HepG2 (cell line): ENCODE results near the gene ALX3. TPM values are rescaled to one million over a fixed set of nuclear protein-coding genes. Genes with fewer than 3 reads are reported as not detected.

Experiments used
- DNMT1 ChIP-seq: sonication (generic); formaldehyde crosslinking; IDR thresholded peaks from 2 replicates; pipeline ENCODE4 v1.5.1; 2020; ENCODE audit warnings: mild to moderate bottlenecking, missing genetic modification reagents
- DPF2 ChIP-seq: sonication (generic); formaldehyde crosslinking; IDR thresholded peaks from 2 replicates; pipeline ENCODE4 v1.4.0; 2020; ENCODE audit warnings: mild to moderate bottlenecking, low read depth, missing genetic modification reagents, borderline replicate concordance
- GABPB1 ChIP-seq: IDR thresholded peaks from 2 replicates; pipeline ENCODE4 v1.6.1; 2016; ENCODE audit warnings: mild to moderate bottlenecking, missing genetic modification reagents, moderate library complexity, missing compliant biosample characterization
- KDM1A ChIP-seq: IDR thresholded peaks from 2 replicates; pipeline ENCODE4 v1.6.1; 2016; ENCODE audit warnings: missing compliant biosample characterization
- KDM3A ChIP-seq: IDR thresholded peaks from 2 replicates; pipeline ENCODE4 v1.6.1; 2018; ENCODE audit warnings: low read depth, missing compliant biosample characterization
- MBNL3 ChIP-seq: fragments of 250-450 bp; sonication (Bioruptor Pico); conservative IDR thresholded peaks from 2 replicates; pipeline ENCODE4 v1.8.0; 2022; ENCODE audit warnings: mild to moderate bottlenecking, inconsistent platforms
- MEIS1 ChIP-seq: sonication (generic); formaldehyde crosslinking; IDR thresholded peaks from 2 replicates; pipeline ENCODE4 v1.9.0; 2021; ENCODE audit warnings: mild to moderate bottlenecking, missing genetic modification reagents, moderate library complexity, borderline replicate concordance
- PHF20 ChIP-seq: sonication (generic); formaldehyde crosslinking; IDR thresholded peaks from 2 replicates; pipeline ENCODE4 v1.5.0; 2020; ENCODE audit warnings: mild to moderate bottlenecking, missing genetic modification reagents
- PRPF4 ChIP-seq: fragments of 200-400 bp; formaldehyde crosslinking; IDR thresholded peaks from 2 replicates; pipeline ENCODE4 v1.6.1; 2016; ENCODE audit warnings: low read length, low read depth; ENCODE audit not compliant: poor library complexity, severe bottlenecking
- RNF2 ChIP-seq: fragments of 450-650 bp; conservative IDR thresholded peaks from 2 replicates; pipeline ENCODE4 v1.6.1; 2016; ENCODE audit warnings: low read depth
- SNAI1 ChIP-seq: sonication (generic); formaldehyde crosslinking; IDR thresholded peaks from 2 replicates; pipeline ENCODE4 v1.5.0; 2020; ENCODE audit warnings: mild to moderate bottlenecking, missing genetic modification reagents, borderline replicate concordance
- TOPORS ChIP-seq: sonication (generic); formaldehyde crosslinking; IDR thresholded peaks from 2 replicates; pipeline ENCODE4 v1.8.0; 2023; ENCODE audit warnings: mild to moderate bottlenecking, missing genetic modification reagents
- ZBTB3 ChIP-seq: sonication (generic); formaldehyde crosslinking; IDR thresholded peaks from 2 replicates; pipeline ENCODE4 v1.4.0; 2020; ENCODE audit warnings: low read depth, mild to moderate bottlenecking, moderate library complexity, missing genetic modification reagents, borderline replicate concordance
- ZNF138 ChIP-seq: sonication (generic); formaldehyde crosslinking; IDR thresholded peaks from 2 replicates; pipeline ENCODE4 v1.5.0; 2020; ENCODE audit warnings: mild to moderate bottlenecking, low read depth, missing genetic modification reagents
- ZNF263 ChIP-seq: sonication (generic); formaldehyde crosslinking; IDR thresholded peaks from 2 replicates; pipeline ENCODE4 v1.4.0; 2020; ENCODE audit warnings: missing genetic modification reagents
- ZNF274 ChIP-seq: sonication (generic); formaldehyde crosslinking; IDR thresholded peaks from 2 replicates; pipeline ENCODE4 v1.5.1; 2020; ENCODE audit warnings: mild to moderate bottlenecking, missing genetic modification reagents
- ZNF354B ChIP-seq: sonication (generic); formaldehyde crosslinking; IDR thresholded peaks from 2 replicates; pipeline ENCODE4 v1.8.0; 2022; ENCODE audit warnings: mild to moderate bottlenecking, missing genetic modification reagents
- ZNF382 ChIP-seq: sonication (generic); formaldehyde crosslinking; IDR thresholded peaks from 2 replicates; pipeline ENCODE4 v1.5.0; 2020; ENCODE audit warnings: missing genetic modification reagents, mild to moderate bottlenecking, borderline replicate concordance
- ZNF644 ChIP-seq: IDR thresholded peaks from 2 replicates; pipeline ENCODE4 v1.6.1; 2016; ENCODE audit warnings: low read depth
- polyA plus RNA-seq, 8 experiments: library from polyadenylated mRNA; depleted of rRNA in 3 of 8; stranded (reverse) in 7 of 8; unstranded in 1 of 8; fragments of >200 nt; fragmentation: Illumina TruSeq in 4 of 8; extraction: Trizol in 4 of 8; gene quantifications; 2 replicates each; pipeline versions ENCODE4 v1.2.1 to v1.2.3, GENCODE V29; 2011 to 2016; ENCODE audit warnings: low read depth in 4 of 8, missing spikeins in 1 of 8, mixed read lengths in 1 of 8; ENCODE audit not compliant: insufficient read depth in 1 of 8
- total RNA-seq, 5 experiments: library from RNA; depleted of rRNA; stranded (reverse); fragments of >200 nt; fragmentation: Illumina TruSeq; extraction: Trizol; gene quantifications; 2 replicates each; pipeline ENCODE4 v1.2.3, GENCODE V29; 2016; ENCODE audit warnings: low read depth in 1 of 5
- TF ChIP-seq, protein P1 (sequence below): sonication (generic); formaldehyde crosslinking; IDR thresholded peaks from 2 replicates; pipeline ENCODE4 v1.5.0; 2020; ENCODE audit warnings: mild to moderate bottlenecking, missing genetic modification reagents, moderate library complexity
- TF ChIP-seq, protein P2 (sequence below): sonication (generic); formaldehyde crosslinking; IDR thresholded peaks from 2 replicates; pipeline ENCODE4 v1.4.0; 2020; ENCODE audit warnings: missing genetic modification reagents
- TF ChIP-seq, protein P3 (sequence below): sonication (generic); formaldehyde crosslinking; IDR thresholded peaks from 2 replicates; pipeline ENCODE4 v1.5.0; 2020; ENCODE audit warnings: mild to moderate bottlenecking, low read depth, missing genetic modification reagents, borderline replicate concordance
- TF ChIP-seq, protein P4 (sequence below): sonication (generic); formaldehyde crosslinking; IDR thresholded peaks from 2 replicates; pipeline ENCODE4 v1.4.0; 2020; ENCODE audit warnings: missing genetic modification reagents; ENCODE audit errors: not compliant biosample characterization
- TF ChIP-seq, protein P5 (sequence below): sonication (generic); formaldehyde crosslinking; IDR thresholded peaks from 2 replicates; pipeline ENCODE4 v1.5.0; 2020; ENCODE audit warnings: missing genetic modification reagents, mild to moderate bottlenecking, borderline replicate concordance
- TF ChIP-seq, protein P6 (sequence below): IDR thresholded peaks from 2 replicates; pipeline ENCODE4 v1.6.1; 2018; ENCODE audit warnings: missing genetic modification reagents

The ALX3 gene
- total and polyA plus RNA-seq, 2 of the 13 experiments (the other 11 are each of a cell fraction or from before 2014, with no cell fraction given), result not detected

DNA sequence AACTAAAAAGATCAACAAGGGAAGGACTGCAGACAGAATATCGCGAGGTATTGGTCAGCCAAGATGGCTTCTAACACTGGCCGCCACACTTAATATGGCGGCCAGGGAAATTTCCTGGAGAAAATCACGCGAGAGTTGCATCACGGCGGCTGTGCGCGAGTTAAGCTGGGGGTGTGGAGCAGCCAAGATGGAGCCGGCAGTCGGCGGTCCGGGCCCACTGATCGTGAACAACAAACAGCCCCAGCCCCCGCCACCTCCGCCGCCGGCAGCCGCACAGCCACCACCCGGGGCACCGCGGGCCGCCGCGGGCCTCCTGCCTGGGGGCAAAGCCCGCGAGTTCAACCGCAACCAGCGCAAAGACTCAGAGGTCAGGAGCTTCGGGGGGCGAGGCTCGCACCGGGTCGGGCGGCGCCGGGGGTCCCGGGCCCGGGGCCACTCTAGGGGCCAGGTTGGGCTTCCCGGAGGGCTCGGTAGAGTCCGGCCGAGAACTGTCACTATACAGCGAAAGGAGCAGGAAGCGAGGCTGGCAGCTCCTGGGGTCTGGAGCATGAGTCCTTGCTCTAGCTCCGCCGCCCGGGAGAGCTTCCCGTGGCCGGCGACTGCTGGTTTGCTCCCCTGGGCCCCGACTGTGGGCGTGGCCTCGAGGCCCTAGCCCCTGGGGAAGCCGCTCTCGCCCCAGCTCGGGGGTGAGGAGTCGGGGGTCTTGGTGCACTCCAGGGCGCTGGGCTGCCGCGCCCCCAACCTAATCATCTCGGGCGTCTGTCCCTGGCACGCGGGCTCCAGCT is 35.8 kb downstream of the ALX3 start, which contains the start of gene STRIP1 (continued):
- no peak for TF ChIP-seq ZNF354B (CRISPR knock-in tag)
- TF ChIP-seq KDM1A (CRISPR knock-in tag), result no peak
- no peak for TF ChIP-seq DPF2
- TF ChIP-seq ZNF644 (CRISPR knock-in tag), result no peak
- TF ChIP-seq, protein P1, sequence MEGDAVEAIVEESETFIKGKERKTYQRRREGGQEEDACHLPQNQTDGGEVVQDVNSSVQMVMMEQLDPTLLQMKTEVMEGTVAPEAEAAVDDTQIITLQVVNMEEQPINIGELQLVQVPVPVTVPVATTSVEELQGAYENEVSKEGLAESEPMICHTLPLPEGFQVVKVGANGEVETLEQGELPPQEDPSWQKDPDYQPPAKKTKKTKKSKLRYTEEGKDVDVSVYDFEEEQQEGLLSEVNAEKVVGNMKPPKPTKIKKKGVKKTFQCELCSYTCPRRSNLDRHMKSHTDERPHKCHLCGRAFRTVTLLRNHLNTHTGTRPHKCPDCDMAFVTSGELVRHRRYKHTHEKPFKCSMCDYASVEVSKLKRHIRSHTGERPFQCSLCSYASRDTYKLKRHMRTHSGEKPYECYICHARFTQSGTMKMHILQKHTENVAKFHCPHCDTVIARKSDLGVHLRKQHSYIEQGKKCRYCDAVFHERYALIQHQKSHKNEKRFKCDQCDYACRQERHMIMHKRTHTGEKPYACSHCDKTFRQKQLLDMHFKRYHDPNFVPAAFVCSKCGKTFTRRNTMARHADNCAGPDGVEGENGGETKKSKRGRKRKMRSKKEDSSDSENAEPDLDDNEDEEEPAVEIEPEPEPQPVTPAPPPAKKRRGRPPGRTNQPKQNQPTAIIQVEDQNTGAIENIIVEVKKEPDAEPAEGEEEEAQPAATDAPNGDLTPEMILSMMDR (CRISPR knock-in tag), result no peak
- no peak for TF ChIP-seq ZNF382
- no peak for TF ChIP-seq PRPF4
- TF ChIP-seq, protein P2, sequence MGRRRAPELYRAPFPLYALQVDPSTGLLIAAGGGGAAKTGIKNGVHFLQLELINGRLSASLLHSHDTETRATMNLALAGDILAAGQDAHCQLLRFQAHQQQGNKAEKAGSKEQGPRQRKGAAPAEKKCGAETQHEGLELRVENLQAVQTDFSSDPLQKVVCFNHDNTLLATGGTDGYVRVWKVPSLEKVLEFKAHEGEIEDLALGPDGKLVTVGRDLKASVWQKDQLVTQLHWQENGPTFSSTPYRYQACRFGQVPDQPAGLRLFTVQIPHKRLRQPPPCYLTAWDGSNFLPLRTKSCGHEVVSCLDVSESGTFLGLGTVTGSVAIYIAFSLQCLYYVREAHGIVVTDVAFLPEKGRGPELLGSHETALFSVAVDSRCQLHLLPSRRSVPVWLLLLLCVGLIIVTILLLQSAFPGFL (CRISPR knock-in tag), result no peak
- no peak for TF ChIP-seq ZNF263 (CRISPR knock-in tag)
- no peak for TF ChIP-seq MEIS1 (CRISPR knock-in tag)
- TF ChIP-seq ZNF274 (CRISPR knock-in tag), result peak; percentile 5; the same call in 1 of the 2 replicates
- TF ChIP-seq, protein P3, sequence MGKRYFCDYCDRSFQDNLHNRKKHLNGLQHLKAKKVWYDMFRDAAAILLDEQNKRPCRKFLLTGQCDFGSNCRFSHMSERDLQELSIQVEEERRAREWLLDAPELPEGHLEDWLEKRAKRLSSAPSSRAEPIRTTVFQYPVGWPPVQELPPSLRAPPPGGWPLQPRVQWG (CRISPR knock-in tag), result no peak
- no peak for TF ChIP-seq KDM3A (CRISPR knock-in tag)
- TF ChIP-seq TOPORS, result peak; percentile 5; the same call in 1 of the 2 replicates
- TF ChIP-seq, protein P4, sequence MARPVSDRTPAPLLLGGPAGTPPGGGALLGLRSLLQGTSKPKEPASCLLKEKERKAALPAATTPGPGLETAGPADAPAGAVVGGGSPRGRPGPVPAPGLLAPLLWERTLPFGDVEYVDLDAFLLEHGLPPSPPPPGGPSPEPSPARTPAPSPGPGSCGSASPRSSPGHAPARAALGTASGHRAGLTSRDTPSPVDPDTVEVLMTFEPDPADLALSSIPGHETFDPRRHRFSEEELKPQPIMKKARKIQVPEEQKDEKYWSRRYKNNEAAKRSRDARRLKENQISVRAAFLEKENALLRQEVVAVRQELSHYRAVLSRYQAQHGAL (CRISPR knock-in tag), result no peak
- peak; percentile 86 for TF ChIP-seq GABPB1 (CRISPR knock-in tag)
- TF ChIP-seq, protein P5, sequence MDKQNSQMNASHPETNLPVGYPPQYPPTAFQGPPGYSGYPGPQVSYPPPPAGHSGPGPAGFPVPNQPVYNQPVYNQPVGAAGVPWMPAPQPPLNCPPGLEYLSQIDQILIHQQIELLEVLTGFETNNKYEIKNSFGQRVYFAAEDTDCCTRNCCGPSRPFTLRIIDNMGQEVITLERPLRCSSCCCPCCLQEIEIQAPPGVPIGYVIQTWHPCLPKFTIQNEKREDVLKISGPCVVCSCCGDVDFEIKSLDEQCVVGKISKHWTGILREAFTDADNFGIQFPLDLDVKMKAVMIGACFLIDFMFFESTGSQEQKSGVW (CRISPR knock-in tag), result no peak
- TF ChIP-seq MBNL3 (CRISPR knock-in tag), result no peak
- TF ChIP-seq, protein P6, sequence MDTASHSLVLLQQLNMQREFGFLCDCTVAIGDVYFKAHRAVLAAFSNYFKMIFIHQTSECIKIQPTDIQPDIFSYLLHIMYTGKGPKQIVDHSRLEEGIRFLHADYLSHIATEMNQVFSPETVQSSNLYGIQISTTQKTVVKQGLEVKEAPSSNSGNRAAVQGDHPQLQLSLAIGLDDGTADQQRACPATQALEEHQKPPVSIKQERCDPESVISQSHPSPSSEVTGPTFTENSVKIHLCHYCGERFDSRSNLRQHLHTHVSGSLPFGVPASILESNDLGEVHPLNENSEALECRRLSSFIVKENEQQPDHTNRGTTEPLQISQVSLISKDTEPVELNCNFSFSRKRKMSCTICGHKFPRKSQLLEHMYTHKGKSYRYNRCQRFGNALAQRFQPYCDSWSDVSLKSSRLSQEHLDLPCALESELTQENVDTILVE (CRISPR knock-in tag), result no peak
- TF ChIP-seq PHF20 (CRISPR knock-in tag), result peak; percentile 73
- 0 out of 2 replicates have a peak, but pooled peaks have one; percentile 82 for TF ChIP-seq DNMT1 (CRISPR knock-in tag)
- no peak for TF ChIP-seq SNAI1 (CRISPR knock-in tag)
- no peak for TF ChIP-seq RNF2
- no peak for TF ChIP-seq ZBTB3 (CRISPR knock-in tag)
- no peak for TF ChIP-seq ZNF138 (CRISPR knock-in tag)
